Measurements from ENCODE around the gene MCF2L2. TPM values are rescaled to one million over a fixed set of nuclear protein-coding genes. Genes with fewer than 3 reads are reported as not detected.

Gene MCF2L2
- total RNA-seq, 2 donors from 2014 or later, result 0.38 to 1.3 TPM

DNA sequence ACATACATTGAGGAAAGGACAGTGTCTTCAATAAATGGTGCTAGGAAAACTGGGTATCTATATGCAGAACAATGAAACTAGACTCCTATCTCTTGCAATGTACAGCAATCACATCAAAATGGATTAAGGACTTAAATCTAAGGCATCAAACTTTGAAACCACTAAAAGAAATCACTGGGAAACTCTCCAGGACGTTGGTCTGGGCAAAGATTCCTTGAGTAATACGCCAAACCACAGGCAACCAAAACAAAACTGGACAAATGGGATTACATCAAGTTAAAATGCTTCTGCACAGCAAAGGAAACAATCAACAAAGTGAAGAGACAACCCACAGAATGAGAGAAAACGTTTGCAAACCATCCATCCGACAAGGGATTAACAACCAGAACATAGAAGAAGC lies 280.4 kb downstream of the MCF2L2 start:
- no peak for DNase-seq (ENCODE audit: low spot score)
- intact Hi-C loops (cut with DNase I), result no loop called here

DNA sequence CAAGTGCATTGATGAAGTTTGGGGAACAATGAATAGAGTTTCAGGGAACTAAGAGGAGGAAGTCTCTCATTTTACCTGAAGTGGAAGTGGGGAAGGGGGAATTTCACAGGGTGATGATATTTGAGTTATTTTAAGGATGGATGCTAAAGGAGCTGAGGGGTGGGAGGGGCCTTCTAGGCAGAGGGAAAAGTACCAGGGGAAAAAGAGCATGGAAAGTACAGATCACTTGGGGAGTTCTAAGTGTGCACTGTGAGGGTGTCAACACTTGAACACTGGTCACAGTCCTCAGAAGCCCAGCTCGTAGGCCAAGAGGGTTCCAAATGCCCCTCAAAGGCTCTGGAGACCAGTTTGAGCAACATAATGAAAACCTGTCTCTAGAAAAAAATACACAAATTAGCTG lies 284.1 kb downstream of the MCF2L2 start:
- no peak for DNase-seq (ENCODE audit: low spot score)
- intact Hi-C loops (cut with DNase I), result no loop called here

DNA sequence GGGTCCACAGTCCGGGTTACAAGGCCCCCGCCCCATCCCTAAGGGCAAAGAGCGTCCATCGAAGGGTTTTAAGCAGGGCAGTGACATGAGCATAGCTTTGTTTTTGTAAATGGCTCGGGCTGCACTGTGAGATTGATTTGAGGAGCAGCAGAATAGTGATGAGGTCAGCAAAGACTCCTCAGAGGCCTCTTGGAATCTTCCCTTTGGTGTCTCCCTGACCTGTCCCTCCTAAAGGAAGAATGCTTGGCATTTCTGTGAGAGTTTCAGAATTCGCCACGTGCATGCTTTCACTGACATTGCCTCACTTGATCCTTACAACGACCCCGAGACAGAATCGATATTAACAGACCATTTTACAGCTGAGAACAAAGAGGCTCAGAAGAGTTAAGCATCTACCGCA lies 286.2 kb downstream of the MCF2L2 start:
- intact Hi-C loops (cut with DNase I), result no loop called here

DNA sequence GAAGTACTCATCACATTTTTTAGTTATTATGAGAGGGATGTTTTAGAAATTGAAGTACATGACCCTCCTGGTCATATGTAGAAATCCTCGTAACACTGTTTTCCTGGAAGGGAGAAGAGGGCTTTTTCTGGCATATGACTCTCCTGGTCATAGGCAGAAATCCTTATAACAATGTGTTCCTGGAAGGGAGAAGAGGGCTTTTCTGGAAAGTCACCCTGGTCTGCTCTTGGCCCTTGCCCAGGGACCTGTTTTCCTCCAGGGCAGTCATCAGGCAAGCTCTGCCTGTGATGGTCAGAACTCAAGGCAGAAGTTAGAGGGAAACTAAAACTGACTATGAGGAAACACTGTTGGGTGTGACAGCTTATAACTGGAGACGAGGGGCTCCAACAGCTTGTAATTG lies 293.6 kb downstream of the MCF2L2 start:
- intact Hi-C loops (cut with DNase I), result loop anchor here in 1 of 2 donors (5.0 kb wide), 1 partner anchor 252 kb away; no protein-coding TSS in a partner anchor
- DNase-seq (ENCODE audit: low spot score), result no peak

More for the DNA sequence above, 286.2 kb downstream of the MCF2L2 start:
- DNase-seq (ENCODE audit: low spot score), result no peak

- intact Hi-C loops (cut with DNase I), result loop anchor here in 1 of 2 donors (5.0 kb wide), 1 partner anchor 255 kb away; no protein-coding TSS in a partner anchor
- no peak for DNase-seq (ENCODE audit: low spot score)
Measured at GRCh38 chr3:183132409-183132808, 296.0 kb downstream of the MCF2L2 start.

DNA sequence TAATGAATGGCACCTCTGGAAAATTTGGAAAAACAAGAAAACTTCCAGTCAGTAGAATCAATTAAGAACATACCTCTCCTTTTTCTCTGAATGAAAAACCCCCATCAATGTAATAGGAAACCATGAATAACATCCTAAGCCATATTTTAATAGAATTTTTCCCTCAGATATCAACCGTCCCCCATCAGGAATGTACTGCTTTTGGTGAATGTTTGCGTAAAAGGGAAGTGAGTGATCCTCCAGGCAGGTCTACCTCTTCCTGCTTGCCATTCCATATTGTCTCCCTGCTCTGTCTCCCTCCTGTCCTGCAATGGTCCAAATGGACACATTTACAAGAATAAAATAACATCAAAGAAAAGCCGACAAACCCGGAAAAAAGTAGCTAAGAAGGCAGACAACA lies 296.7 kb downstream of the MCF2L2 start:
- intact Hi-C loops (cut with DNase I), result loop anchor here in 1 of 2 donors (5.0 kb wide), 1 partner anchor 256 kb away; no protein-coding TSS in a partner anchor
- no peak for DNase-seq (ENCODE audit: low spot score)

GRCh38 chr3:183131186-183131725 lies 297.2 kb downstream of the MCF2L2 start:
- no peak for DNase-seq (ENCODE audit: low spot score)
- intact Hi-C loops (cut with DNase I), result loop anchor here in 1 of 2 donors (5.0 kb wide), 1 partner anchor 256 kb away; no protein-coding TSS in a partner anchor

DNA sequence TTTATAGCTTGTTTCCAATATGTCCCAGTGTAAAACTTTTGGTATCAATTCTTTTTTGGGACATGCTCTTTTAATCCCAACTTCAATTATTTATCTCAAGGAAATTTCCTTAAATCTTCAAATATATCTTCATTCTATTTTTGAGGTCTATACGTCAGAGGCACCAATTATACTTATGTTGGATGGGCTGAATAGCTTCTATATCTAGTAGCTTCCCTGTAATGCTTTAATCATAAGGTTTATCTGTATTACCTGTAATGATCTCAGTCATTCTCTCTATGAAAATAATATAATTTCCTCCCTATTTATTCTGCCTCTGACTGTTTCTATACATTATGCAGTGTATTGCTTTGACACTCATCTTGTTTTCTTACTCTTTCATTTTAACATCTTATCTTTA lies 299.2 kb downstream of the MCF2L2 start:
- intact Hi-C loops (cut with DNase I), result loop anchor here in 1 of 2 donors (10.0 kb wide), 1 partner anchor 256 kb away; no protein-coding TSS in a partner anchor
- no peak for DNase-seq (ENCODE audit: low spot score)

- intact Hi-C loops (cut with DNase I), result loop anchor here in 1 of 2 donors (10.0 kb wide), 1 partner anchor 256 kb away; no protein-coding TSS in a partner anchor
- no peak for DNase-seq (ENCODE audit: low spot score)
Measured at GRCh38 chr3:183128709-183129108, 299.7 kb downstream of the MCF2L2 start.

Other genes with a start within 250 kb of the MCF2L2 start
- gene B3GNT5, start 175.4 kb downstream of the MCF2L2 start, total RNA-seq, result 10 to 100 TPM in 1 of 2 donors, 1 to 10 TPM in 1; 5.5 to 11.2 TPM
- 1 to 10 TPM; 2.0 to 3.0 TPM for gene KLHL6, start 127.1 kb upstream of the MCF2L2 start, total RNA-seq
- gene KLHL24, start 207.0 kb upstream of the MCF2L2 start, total RNA-seq, result 10 to 100 TPM; 33.3 to 35.5 TPM